ENCODE results near the gene RNF11.

RNF11 gene

DNA sequence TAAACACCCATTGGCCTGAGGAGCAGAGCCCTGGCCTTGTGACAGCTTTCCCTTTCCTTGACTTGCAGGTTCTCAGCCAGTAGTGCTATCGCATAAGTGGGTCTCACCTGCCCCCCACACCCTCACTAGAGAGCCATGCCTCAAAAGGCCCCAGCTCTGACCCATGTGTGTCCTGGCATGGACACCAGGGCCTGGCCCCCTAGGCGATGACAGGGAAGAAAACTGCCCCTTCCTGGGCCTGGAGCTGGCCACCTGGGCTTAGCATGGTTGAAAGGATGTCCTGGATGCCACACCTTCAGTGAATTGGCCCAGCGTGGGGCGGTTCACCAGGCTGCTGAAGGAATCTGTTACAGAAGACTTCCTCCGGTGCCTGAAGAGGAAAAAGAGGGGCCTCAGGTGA is 75.8 kb downstream of the RNF11 start:
- no peaks in the 10 kb centered on the region for H3K36me3 ChIP-seq
- H3K4me1 ChIP-seq (ENCODE audit: control insufficient read depth in 1 of 2, insufficient read depth in 1 of 2, low read depth in 1 of 2, low read length in 1 of 2): no peaks in the 10 kb centered on the region
- H3K9me3 ChIP-seq: no peaks in the 10 kb centered on the region
- TF ChIP-seq, protein P1, sequence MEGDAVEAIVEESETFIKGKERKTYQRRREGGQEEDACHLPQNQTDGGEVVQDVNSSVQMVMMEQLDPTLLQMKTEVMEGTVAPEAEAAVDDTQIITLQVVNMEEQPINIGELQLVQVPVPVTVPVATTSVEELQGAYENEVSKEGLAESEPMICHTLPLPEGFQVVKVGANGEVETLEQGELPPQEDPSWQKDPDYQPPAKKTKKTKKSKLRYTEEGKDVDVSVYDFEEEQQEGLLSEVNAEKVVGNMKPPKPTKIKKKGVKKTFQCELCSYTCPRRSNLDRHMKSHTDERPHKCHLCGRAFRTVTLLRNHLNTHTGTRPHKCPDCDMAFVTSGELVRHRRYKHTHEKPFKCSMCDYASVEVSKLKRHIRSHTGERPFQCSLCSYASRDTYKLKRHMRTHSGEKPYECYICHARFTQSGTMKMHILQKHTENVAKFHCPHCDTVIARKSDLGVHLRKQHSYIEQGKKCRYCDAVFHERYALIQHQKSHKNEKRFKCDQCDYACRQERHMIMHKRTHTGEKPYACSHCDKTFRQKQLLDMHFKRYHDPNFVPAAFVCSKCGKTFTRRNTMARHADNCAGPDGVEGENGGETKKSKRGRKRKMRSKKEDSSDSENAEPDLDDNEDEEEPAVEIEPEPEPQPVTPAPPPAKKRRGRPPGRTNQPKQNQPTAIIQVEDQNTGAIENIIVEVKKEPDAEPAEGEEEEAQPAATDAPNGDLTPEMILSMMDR (IDR thresholded peaks at IDR 0.05): no peak
- H3K4me3 ChIP-seq (ENCODE audit: low read depth in 1 of 2, low read length in 1 of 2): no peak overlapping the region
- H3K27ac ChIP-seq: no peak overlapping the region
- no peaks in the 10 kb centered on the region for H3K27me3 ChIP-seq

DNA sequence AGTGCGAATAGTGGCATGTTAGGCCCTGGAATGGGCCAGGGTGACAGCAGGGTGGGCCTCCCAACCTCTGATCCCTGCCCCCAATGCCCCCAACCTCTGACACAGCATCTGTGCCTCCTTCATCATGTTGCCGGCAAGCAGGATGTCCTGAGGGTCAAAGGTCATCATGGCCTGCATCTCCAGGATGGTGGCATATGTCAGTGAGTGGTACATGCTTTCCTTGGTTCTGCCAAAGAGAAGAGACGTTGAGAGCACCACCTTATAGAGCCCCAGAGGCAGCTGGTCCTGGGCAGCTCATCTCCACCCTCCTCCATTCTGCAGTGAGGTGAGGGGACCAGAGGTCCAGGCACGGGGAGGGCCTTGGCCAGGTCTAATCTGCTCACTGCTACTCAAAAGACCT is 76.6 kb downstream of the RNF11 start:
- TF ChIP-seq, protein P1 (IDR thresholded peaks at IDR 0.05): no peak
- H3K4me1 ChIP-seq (ENCODE audit: control insufficient read depth in 1 of 2, insufficient read depth in 1 of 2, low read depth in 1 of 2, low read length in 1 of 2): no peaks in the 10 kb centered on the region
- no peaks in the 10 kb centered on the region for H3K36me3 ChIP-seq
- H3K9me3 ChIP-seq: no peaks in the 10 kb centered on the region
- H3K4me3 ChIP-seq (ENCODE audit: low read depth in 1 of 2, low read length in 1 of 2): no peak overlapping the region
- H3K27me3 ChIP-seq: no peaks in the 10 kb centered on the region
- no peak overlapping the region for H3K27ac ChIP-seq

DNA sequence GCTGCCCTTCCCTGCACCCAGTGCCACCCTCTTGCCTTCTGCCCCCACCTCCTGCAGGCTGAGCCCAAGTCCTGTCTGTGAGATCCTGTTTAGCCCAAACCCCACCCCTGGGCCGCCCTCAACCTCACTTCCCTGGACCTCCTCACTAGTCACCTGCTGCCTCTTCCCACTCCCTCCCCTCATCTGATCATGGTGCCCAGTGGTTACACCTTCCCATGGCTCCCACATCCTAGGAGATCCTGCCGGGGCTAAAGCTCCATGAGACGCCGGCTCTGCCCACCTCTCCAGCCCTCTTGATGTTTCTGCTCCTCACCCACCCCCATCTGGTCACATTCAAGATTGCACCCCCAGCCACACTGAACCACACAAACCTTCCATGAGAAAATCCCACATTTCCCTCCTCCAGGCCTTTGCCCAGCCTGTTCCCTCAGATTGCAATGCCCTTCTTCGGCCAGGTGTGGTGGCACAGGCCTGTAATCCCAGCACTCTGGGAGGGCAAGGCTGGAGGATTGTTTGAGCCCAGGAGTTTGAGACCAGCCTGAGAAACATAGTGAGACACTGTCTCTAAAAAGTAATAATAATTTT is 77.3 kb downstream of the RNF11 start:
- Histone ChIP-seq H3K36me3 (no peaks in the 10 kb centered on the region), H3K9me3 (no peaks in the 10 kb centered on the region), H3K4me1 (ENCODE audit: control insufficient read depth in 1 of 2, insufficient read depth in 1 of 2, low read depth in 1 of 2, low read length in 1 of 2) (no peaks in the 10 kb centered on the region), H3K27ac (no peak overlapping the region), H3K27me3 (no peaks in the 10 kb centered on the region), H3K4me3 (ENCODE audit: low read depth in 1 of 2, low read length in 1 of 2) (no peak overlapping the region)
- TF ChIP-seq, protein P1 (IDR thresholded peaks at IDR 0.05): no peak

DNA sequence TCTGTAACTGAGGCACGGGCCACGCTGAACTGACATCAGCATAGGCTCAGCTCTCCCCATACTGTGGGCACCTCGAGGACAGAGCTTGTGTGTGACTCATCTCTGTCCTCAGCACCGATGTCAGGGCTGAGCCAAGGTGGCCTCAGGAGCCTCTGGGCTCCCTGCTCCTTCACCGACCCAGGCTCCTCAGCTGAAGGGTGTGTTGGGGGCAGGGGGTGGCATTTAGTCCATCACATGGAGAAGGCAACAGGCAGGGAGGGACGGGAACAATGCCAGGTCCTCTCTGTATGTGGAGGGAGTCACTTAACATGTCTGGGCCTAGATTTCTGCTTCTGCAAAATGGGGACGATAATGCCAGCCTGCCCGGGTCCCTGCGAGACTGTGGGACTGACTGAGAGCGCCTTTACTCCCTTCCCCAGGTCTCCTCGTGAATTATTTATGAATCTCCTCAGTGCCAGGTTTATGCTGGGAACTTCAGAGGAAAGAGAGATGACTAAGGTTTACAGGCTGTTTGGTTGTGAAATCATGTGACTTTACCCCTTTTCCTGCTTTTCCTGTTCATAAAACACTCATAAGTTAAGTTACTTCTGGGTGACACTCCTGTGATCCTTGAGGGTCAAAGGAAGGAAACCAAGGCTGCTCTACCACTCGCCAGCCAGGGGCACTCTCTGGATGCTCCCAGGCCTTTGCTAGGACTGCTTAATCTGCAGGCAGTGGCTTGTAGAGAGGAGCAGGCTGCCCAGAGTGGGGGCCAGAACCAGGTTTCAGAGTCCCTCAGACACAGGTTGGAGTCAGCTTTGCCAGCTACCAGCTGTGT is 78.1 kb downstream of the RNF11 start:
- Histone ChIP-seq H3K27ac (no peak overlapping the region), H3K4me3 (ENCODE audit: low read depth in 1 of 2, low read length in 1 of 2) (no peak overlapping the region), H3K27me3 (no peaks in the 10 kb centered on the region), H3K4me1 (ENCODE audit: control insufficient read depth in 1 of 2, insufficient read depth in 1 of 2, low read depth in 1 of 2, low read length in 1 of 2) (no peaks in the 10 kb centered on the region), H3K9me3 (no peaks in the 10 kb centered on the region), H3K36me3 (no peaks in the 10 kb centered on the region)
- TF ChIP-seq, protein P1 (IDR thresholded peaks at IDR 0.05): no peak

DNA sequence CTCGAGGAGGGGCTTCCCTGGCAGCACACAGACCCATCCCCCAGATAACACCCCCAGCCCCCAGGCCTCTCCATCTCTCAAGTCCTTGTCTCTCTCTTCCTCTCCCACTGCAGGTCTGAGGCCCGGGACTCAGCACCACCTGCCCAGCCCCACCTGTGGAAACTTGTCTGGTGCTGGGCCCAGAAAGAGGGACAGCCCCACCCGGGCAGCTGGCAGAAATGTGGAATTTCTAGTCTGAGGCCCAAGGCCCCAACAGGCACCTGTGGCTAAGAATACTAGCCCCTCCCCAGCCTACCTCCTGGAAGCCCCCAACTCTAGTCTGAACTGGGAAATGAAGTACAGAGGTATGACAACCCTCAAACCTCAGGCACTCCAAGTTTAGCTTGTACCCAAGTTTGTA is 78.9 kb downstream of the RNF11 start:
- no peaks in the 10 kb centered on the region for H3K36me3 ChIP-seq
- no peaks in the 10 kb centered on the region for H3K9me3 ChIP-seq
- H3K27me3 ChIP-seq: no peaks in the 10 kb centered on the region
- TF ChIP-seq, protein P1 (IDR thresholded peaks at IDR 0.05): no peak
- H3K27ac ChIP-seq: no peak overlapping the region
- no peaks in the 10 kb centered on the region for H3K4me1 ChIP-seq (ENCODE audit: control insufficient read depth in 1 of 2, insufficient read depth in 1 of 2, low read depth in 1 of 2, low read length in 1 of 2)
- H3K4me3 ChIP-seq (ENCODE audit: low read depth in 1 of 2, low read length in 1 of 2): no peak overlapping the region

Data from neutrophil (primary cell).